Trophoblast cell (in vitro differentiated cells and primary cell): ENCODE data around the gene NCBP2.
A peak's percentile ranks its signal among the peaks of the same experiment; 100 is the strongest.
"Not testable (repeated sequence)": the region's sequence is repeated elsewhere in the genome, so short reads cannot be mapped to it uniquely, and the experiment has no call there.

Experiments used
- DNase-seq, 2 donors: peaks; one replicate each; pipeline ENCODE4 v3.0.0-alpha.2; 2016
- H2AFZ ChIP-seq: 2 replicates; pipeline ENCODE4 v1.6.1; 2013; ENCODE audit warnings: low read length, moderate library complexity, mild to moderate bottlenecking; ENCODE audit not compliant: insufficient read depth, poor library complexity
- H2AK5ac ChIP-seq: 2 replicates; pipeline ENCODE4 v1.6.1; 2013; ENCODE audit warnings: mild to moderate bottlenecking, low read length
- H2BK120ac ChIP-seq: 2 replicates; pipeline ENCODE4 v1.6.1; 2013; ENCODE audit warnings: low read length, mild to moderate bottlenecking, moderate library complexity; ENCODE audit not compliant: insufficient read depth, poor library complexity
- H2BK12ac ChIP-seq: 2 replicates; pipeline ENCODE4 v1.6.1; 2013; ENCODE audit warnings: mild to moderate bottlenecking, low read length, moderate library complexity
- H2BK5ac ChIP-seq: 2 replicates; pipeline ENCODE4 v1.6.1; 2013; ENCODE audit warnings: low read length, low read depth, moderate library complexity, mild to moderate bottlenecking; ENCODE audit not compliant: poor library complexity
- H3K14ac ChIP-seq: 2 replicates; pipeline ENCODE4 v1.6.1; 2013; ENCODE audit warnings: mild to moderate bottlenecking, low read length
- H3K18ac ChIP-seq: 2 replicates; pipeline ENCODE4 v1.6.1; 2013; ENCODE audit warnings: mild to moderate bottlenecking, low read length
- H3K23ac ChIP-seq: 2 replicates; pipeline ENCODE4 v1.6.1; 2013; ENCODE audit warnings: low read length
- H3K27ac ChIP-seq: 2 replicates; pipeline ENCODE4 v1.5.1; 2013; ENCODE audit warnings: low read depth, mild to moderate bottlenecking, inconsistent platforms, low read length, moderate library complexity
- H3K27me3 ChIP-seq: 2 replicates; pipeline ENCODE4 v1.6.1; 2013; ENCODE audit warnings: inconsistent platforms, mild to moderate bottlenecking, low read length, moderate library complexity; ENCODE audit not compliant: insufficient read depth
- H3K36me3 ChIP-seq, 2 experiments: 1 replicate in 1 of 2; 2 replicates in 1 of 2; pipeline ENCODE4 v1.6.1; 2013; ENCODE audit warnings: low read length in 2 of 2, mild to moderate bottlenecking in 2 of 2, moderate library complexity in 1 of 2; ENCODE audit not compliant: insufficient read depth in 2 of 2, control insufficient read depth in 1 of 2
- H3K4ac ChIP-seq: 2 replicates; pipeline ENCODE4 v1.6.1; 2013; ENCODE audit warnings: low read depth, mild to moderate bottlenecking, low read length, moderate library complexity
- H3K4me1 ChIP-seq, 2 experiments: 1 replicate in 1 of 2; 2 replicates in 1 of 2; pipeline ENCODE4 v1.6.1; 2013; ENCODE audit warnings: low read length in 2 of 2, mild to moderate bottlenecking in 2 of 2, moderate library complexity in 1 of 2; ENCODE audit not compliant: insufficient read depth in 2 of 2, control insufficient read depth in 1 of 2
- H3K4me2 ChIP-seq: 2 replicates; pipeline ENCODE4 v1.6.1; 2013; ENCODE audit warnings: inconsistent platforms, mild to moderate bottlenecking, low read length, moderate library complexity
- H3K4me3 ChIP-seq: 2 replicates; pipeline ENCODE4 v1.5.1; 2013; ENCODE audit warnings: mild to moderate bottlenecking, low read depth, low read length, inconsistent platforms
- H3K79me1 ChIP-seq: one replicate; pipeline ENCODE4 v1.6.1; 2013; ENCODE audit warnings: low read length
- H3K79me2 ChIP-seq: 2 replicates; pipeline ENCODE4 v1.6.1; 2013; ENCODE audit warnings: low read length, mild to moderate bottlenecking; ENCODE audit not compliant: control insufficient read depth, insufficient read depth, poor library complexity
- H3K9ac ChIP-seq: 2 replicates; pipeline ENCODE4 v1.6.1; 2013; ENCODE audit warnings: mild to moderate bottlenecking, low read length
- H3K9me3 ChIP-seq: 2 replicates; pipeline ENCODE4 v1.6.1; 2013; ENCODE audit warnings: low read depth, mild to moderate bottlenecking, control low read depth, inconsistent platforms, low read length; ENCODE audit not compliant: insufficient read depth
- H4K12ac ChIP-seq: 2 replicates; pipeline ENCODE4 v1.6.1; 2013; ENCODE audit warnings: low read depth, mild to moderate bottlenecking, low read length, moderate library complexity
- H4K8ac ChIP-seq: 2 replicates; pipeline ENCODE4 v1.6.1; 2013; ENCODE audit warnings: low read depth, mild to moderate bottlenecking, low read length, moderate library complexity
- H4K91ac ChIP-seq: one replicate; pipeline ENCODE4 v1.6.1; 2013; ENCODE audit warnings: low read depth, mild to moderate bottlenecking, low read length, moderate library complexity
- WGBS: extraction: QIAGEN DNeasy Blood & Tissue Kit; methylation state at CpG from one replicate; pipeline ENCODE4 v1.1.7; 2013; ENCODE audit warnings: missing lambda C conversion rate; ENCODE audit not compliant: insufficient read length, insufficient coverage; ENCODE audit errors: extremely low coverage; 5-methylcytosine and 5-hydroxymethylcytosine counted together

NCBP2 gene

DNA sequence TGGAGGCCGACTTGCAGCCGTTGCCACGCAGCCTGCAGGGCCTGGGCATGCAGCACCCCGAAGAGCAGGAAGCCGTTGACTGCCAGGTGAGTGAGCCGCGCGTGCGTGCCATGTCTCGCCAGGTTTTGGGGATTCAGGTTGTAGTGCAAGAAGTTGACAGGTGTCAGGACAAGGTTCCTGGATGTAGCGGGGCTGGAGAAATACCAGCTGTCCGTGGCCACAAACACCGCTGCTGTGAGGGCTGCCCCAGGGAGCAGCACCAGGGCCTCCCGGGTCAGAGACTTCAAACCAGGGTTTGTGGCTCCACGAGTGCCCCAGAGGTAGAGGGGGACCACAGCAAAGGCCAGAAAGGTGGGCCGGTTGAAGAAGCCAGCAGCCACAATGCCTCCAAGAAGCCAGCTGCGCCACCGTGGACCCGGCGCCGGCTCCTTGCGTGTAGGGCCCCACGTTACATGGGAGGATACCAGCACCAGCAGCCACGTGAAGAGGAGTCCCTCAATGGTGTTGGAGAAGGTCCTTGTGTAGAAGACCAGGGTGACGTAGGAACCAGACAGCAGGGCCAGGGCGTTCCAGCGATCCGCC lies 5.6 kb upstream of the NCBP2 start:
- H3K27me3 ChIP-seq = no peaks in the 10 kb centered on the region
- H3K18ac ChIP-seq = no peak overlapping the region
- no CpG with 5 or more reads among the region's 28 CpGs for WGBS

DNA sequence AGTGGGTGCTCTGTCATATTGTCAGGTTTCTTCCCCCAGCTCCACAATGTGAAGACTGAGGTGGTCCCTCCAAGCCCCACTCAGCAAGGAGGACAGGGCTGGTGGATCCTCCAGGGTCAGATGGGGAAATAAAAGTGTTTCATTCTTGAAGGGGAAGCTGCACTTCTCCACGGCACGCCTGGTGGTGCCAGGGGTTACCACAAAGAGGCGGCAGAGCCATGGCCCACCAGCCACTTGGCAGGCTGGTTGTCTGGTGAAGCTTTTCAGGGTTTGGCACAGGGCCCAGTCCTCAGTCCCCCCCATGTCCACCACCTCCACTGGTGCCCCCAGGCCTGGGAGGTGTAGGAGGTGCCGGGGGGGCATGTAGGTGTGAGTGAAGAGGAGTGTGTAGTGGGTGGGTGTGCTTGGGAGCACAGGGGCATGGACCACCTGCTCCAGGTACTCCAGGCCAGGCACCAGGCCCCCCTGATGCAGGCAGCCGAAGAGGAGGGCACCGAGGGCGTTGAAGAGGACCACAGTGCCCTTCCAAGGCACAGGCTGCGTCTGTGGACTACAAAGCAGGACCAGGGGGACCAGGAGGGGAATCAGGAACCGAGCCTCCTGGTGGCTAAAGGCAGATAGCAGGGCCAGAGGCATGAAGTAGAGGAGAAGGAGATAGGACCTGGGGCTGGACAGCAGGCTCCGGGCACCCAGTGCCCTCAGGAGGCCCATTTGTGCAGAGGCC lies 5.0 kb upstream of the NCBP2 start:
- Histone ChIP-seq H3K27me3 (no peaks in the 10 kb centered on the region), H3K79me2 (peaks cover 7% of the 10 kb centered on the region), H4K12ac (no peak overlapping the region), H3K4me2 (no peak overlapping the region), H3K9ac (no peak overlapping the region), H3K23ac (no peak overlapping the region), H2BK5ac (no peak overlapping the region), H4K91ac (no peak overlapping the region), H2BK120ac (no peak overlapping the region), H3K27ac (no peak overlapping the region), H3K79me1 (peaks cover 4% of the 10 kb centered on the region), H3K18ac (no peak overlapping the region), H3K9me3 (peaks cover 1% of the 10 kb centered on the region), H2AK5ac (no peak overlapping the region), H3K36me3 (no peaks in the 10 kb centered on the region), H2BK12ac (no peak overlapping the region), H4K8ac (no peak overlapping the region), H3K4me1 (peaks cover 4 to 8% of the 10 kb centered on the region in 2 experiments), H2AFZ (no peak overlapping the region), H3K4me3 (no peak overlapping the region), H3K4ac (no peak overlapping the region), H3K14ac (no peak overlapping the region)
- no peak for DNase-seq
- WGBS = no CpG with 5 or more reads among the region's 10 CpGs

More for the DNA sequence above, 5.6 kb upstream of the NCBP2 start:
- Histone ChIP-seq H4K91ac (no peak overlapping the region), H3K4ac (no peak overlapping the region), H3K79me2 (peaks cover 2% of the 10 kb centered on the region), H3K27ac (no peak overlapping the region), H3K4me1 (peaks cover 4 to 8% of the 10 kb centered on the region in 2 experiments), H3K9me3 (peaks cover 1% of the 10 kb centered on the region), H2AK5ac (no peak overlapping the region), H2BK12ac (no peak overlapping the region), H4K8ac (no peak overlapping the region), H4K12ac (no peak overlapping the region), H3K9ac (no peak overlapping the region), H2BK120ac (no peak overlapping the region), H3K4me3 (no peak overlapping the region), H3K23ac (no peak overlapping the region), H3K79me1 (no peaks in the 10 kb centered on the region), H3K36me3 (no peaks in the 10 kb centered on the region), H3K4me2 (no peak overlapping the region), H3K14ac (no peak overlapping the region), H2BK5ac (no peak overlapping the region), H2AFZ (no peak overlapping the region)
- no peak for DNase-seq

DNA sequence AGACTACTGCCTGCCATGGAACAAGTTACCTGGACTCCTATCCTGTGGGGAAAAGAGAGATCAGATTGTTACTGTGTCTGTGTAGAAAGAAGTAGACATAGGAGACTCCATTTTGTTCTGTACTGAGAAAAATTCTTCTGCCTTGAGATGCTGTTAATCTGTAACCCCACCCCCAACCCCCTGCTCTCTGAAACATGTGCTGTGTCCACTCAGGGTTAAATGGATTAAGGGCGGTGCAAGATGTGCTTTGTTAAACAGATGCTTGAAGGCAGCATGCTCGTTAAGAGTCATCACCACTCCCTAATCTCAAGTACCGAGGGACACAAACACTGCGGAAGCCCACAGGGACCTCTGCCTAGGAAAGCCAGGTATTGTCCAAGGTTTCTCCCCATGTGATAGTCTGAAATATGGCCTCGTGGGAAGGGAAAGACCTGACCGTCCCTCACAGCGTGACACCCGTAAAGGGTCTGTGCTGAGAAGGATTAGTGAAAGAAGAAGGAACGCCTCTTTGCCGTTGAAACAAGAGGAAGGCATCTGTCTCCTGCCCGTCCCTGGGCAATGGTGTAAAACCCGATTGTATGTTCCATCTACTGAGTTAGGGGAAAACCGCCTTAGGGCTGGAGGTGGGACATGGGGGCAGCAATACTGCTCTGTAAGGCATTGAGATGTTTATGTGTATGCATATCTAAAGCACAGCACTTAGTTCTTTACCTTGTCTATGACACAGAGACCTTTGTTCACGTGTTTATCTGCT lies 1.9 kb upstream of the NCBP2 start:
- not testable (repeated sequence) for H3K4me3 ChIP-seq, H2BK5ac ChIP-seq, H3K9me3 ChIP-seq, H3K27ac ChIP-seq, H3K79me1 ChIP-seq, H3K4me2 ChIP-seq, H3K9ac ChIP-seq, H2AFZ ChIP-seq, DNase-seq, H3K14ac ChIP-seq, H3K27me3 ChIP-seq, H3K36me3 ChIP-seq, H4K91ac ChIP-seq, H3K23ac ChIP-seq, H2BK120ac ChIP-seq, H3K18ac ChIP-seq, H2BK12ac ChIP-seq, H4K12ac ChIP-seq, H2AK5ac ChIP-seq, H4K8ac ChIP-seq, H3K4ac ChIP-seq
- no CpG with 5 or more reads among the region's 14 CpGs for WGBS
- peaks cover 16% of the 10 kb centered on the region for H3K79me2 ChIP-seq
- H3K4me1 ChIP-seq = peaks cover 6 to 11% of the 10 kb centered on the region in 2 experiments

DNA sequence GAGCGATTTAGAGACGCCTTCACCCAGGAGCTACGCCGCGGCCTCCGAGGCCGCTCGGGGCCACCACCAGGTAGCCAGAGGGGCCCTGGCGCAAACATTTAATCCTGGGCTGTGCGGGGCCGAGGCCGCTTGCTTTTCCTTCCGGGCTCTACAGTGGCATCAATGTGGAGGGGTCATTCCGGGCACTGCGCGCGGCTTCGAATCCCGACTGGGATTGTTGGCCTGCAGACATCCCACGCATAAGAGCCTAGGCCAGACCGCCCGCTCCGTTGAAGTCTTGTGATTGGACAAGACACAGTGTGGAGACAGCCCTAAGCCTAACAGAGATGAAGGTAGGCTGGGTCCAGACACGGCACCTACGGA lies 568 bp upstream of the NCBP2 start:
- Histone ChIP-seq H4K91ac (peak overlapping the region; percentile 67), H3K36me3 (peaks cover 5 to 8% of the 10 kb centered on the region in 2 experiments), H3K27me3 (no peaks in the 10 kb centered on the region), H2AK5ac (peak overlapping the region; percentile 39), H2BK120ac (no peak overlapping the region), H3K4me2 (peak overlapping the region; percentile 92), H3K4me1 (peaks cover 6 to 11% of the 10 kb centered on the region in 2 experiments), H3K23ac (no peak overlapping the region), H2BK12ac (no peak overlapping the region), H4K8ac (peak overlapping the region; percentile 94), H3K4ac (peak overlapping the region; percentile 90), H3K79me2 (peaks cover 16% of the 10 kb centered on the region), H3K14ac (peak overlapping the region; percentile 87), H3K79me1 (peaks cover 10% of the 10 kb centered on the region), H3K18ac (peak overlapping the region; percentile 81), H3K9me3 (no peaks in the 10 kb centered on the region), H2BK5ac (peak overlapping the region; percentile 10), H3K27ac (peak overlapping the region; percentile 12), H3K9ac (peak overlapping the region; percentile 92), H4K12ac (peak overlapping the region; percentile 86), H3K4me3 (peak overlapping the region; percentile 99), H2AFZ (peak overlapping the region; percentile 91)
- no peak for DNase-seq
- no CpG with 5 or more reads among the region's 25 CpGs for WGBS
